NCI-H446 treated with DMSO at 0.1 percent for 48 hours (cell line): ENCODE measurements around the gene NEXN.
A peak's percentile ranks its signal among the peaks of the same experiment; 100 is the strongest.

Source experiments
- DNase-seq: peaks from one replicate; lab custom pipeline; 2025; lab: John Stamatoyannopoulos, UW

NEXN gene

GRCh38 chr1:77888081-77888780 is at the start of gene NEXN:
TSS of gene NEXN (plus strand) at chr1:77888624. CDS start at chr1:77916107, 27,483 bp downstream.
- DNase-seq, result no peak

GRCh38 chr1:77841574-77841973 is 46.9 kb upstream of the NEXN start:
- DNase-seq, result no peak

GRCh38 chr1:77845951-77846350 is 42.5 kb upstream of the NEXN start:
- DNase-seq, result no peak

GRCh38 chr1:77846966-77847365 is 41.5 kb upstream of the NEXN start:
- no peak for DNase-seq

GRCh38 chr1:77847621-77848080 is 40.8 kb upstream of the NEXN start:
- DNase-seq, result no peak

- DNase-seq, result no peak
Observed at GRCh38 chr1:77850082-77850481, 38.3 kb upstream of the NEXN start.

GRCh38 chr1:77857552-77857951 is 30.9 kb upstream of the NEXN start:
- no peak for DNase-seq

GRCh38 chr1:77858725-77859124 is 29.7 kb upstream of the NEXN start:
- no peak for DNase-seq

GRCh38 chr1:77859248-77859647 is 29.2 kb upstream of the NEXN start:
- no peak for DNase-seq

GRCh38 chr1:77866296-77866695 is 22.1 kb upstream of the NEXN start:
- DNase-seq, result no peak

GRCh38 chr1:77872645-77873044 is 15.8 kb upstream of the NEXN start:
- DNase-seq, result no peak

- no peak for DNase-seq
Observed at GRCh38 chr1:77873461-77873860, 15.0 kb upstream of the NEXN start.

GRCh38 chr1:77874804-77875445 is 13.5 kb upstream of the NEXN start:
- no peak for DNase-seq

- DNase-seq, result no peak
Observed at GRCh38 chr1:77876884-77877283, 11.5 kb upstream of the NEXN start.

- no peak for DNase-seq
Observed at GRCh38 chr1:77881061-77881460, 7.4 kb upstream of the NEXN start.

- no peak for DNase-seq
Observed at GRCh38 chr1:77882411-77882810, 6.0 kb upstream of the NEXN start.

GRCh38 chr1:77888781-77889642 is 588 bp downstream of the NEXN start:
- DNase-seq, result no peak

- DNase-seq, result no peak
Observed at GRCh38 chr1:77889671-77890070, 1.2 kb downstream of the NEXN start.

- no peak for DNase-seq
Observed at GRCh38 chr1:77891200-77891599, 2.8 kb downstream of the NEXN start.

GRCh38 chr1:77899647-77900320 is 11.4 kb downstream of the NEXN start:
- DNase-seq, result no peak

GRCh38 chr1:77900687-77901293 is 12.4 kb downstream of the NEXN start:
- DNase-seq, result peak; percentile 57

- no peak for DNase-seq
Observed at GRCh38 chr1:77905603-77906002, 17.2 kb downstream of the NEXN start.
